ENCODE results near the gene ESRRG.

ESRRG gene

GRCh38 chr1:216630532-216630931, 92.7 kb downstream of the ESRRG start:
- H3K4me1 ChIP-seq (ENCODE audit: control insufficient read depth, insufficient read depth, low read length) = peaks cover 7% of the 10 kb centered on the region
- no peaks in the 10 kb centered on the region for H3K9me3 ChIP-seq (ENCODE audit: control insufficient read depth, insufficient read depth, low read length)
- no peaks in the 10 kb centered on the region for H3K27me3 ChIP-seq (ENCODE audit: control insufficient read depth, insufficient read depth, low read length)
- no peaks in the 10 kb centered on the region for H3K36me3 ChIP-seq (ENCODE audit: control insufficient read depth, insufficient read depth, low read length)
- H3K27ac ChIP-seq (ENCODE audit: low read depth, low read length) = no peak overlapping the region
- H3K4me3 ChIP-seq (ENCODE audit: low read depth, low read length) = no peak overlapping the region
- H3K9ac ChIP-seq (ENCODE audit: low read depth, low read length) = no peak overlapping the region

DNA sequence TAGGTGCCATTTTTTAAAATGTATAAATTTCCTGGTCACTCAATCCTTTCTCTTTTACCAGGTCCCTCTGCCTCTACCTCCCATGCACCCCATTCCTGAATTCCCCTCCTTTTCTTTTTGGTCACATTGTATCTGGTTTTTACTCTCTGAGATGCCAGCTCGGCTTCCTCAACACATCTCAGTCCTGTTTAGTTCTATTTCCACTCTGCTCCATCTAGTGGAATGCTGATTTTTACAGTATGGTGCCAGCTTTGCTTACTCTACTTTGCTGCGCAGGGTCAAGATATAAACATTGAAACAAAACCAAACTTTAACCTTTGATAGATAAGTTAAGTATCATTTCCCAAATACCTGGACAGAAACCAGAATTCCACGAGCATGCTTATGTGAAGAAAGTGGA, 96.0 kb downstream of the ESRRG start:
- no peaks in the 10 kb centered on the region for H3K36me3 ChIP-seq (ENCODE audit: control insufficient read depth, insufficient read depth, low read length)
- H3K9me3 ChIP-seq (ENCODE audit: control insufficient read depth, insufficient read depth, low read length) = no peaks in the 10 kb centered on the region
- no peak overlapping the region for H3K4me3 ChIP-seq (ENCODE audit: low read depth, low read length)
- H3K4me1 ChIP-seq (ENCODE audit: control insufficient read depth, insufficient read depth, low read length) = no peaks in the 10 kb centered on the region
- no peak overlapping the region for H3K9ac ChIP-seq (ENCODE audit: low read depth, low read length)
- no peaks in the 10 kb centered on the region for H3K27me3 ChIP-seq (ENCODE audit: control insufficient read depth, insufficient read depth, low read length)
- no peak overlapping the region for H3K27ac ChIP-seq (ENCODE audit: low read depth, low read length)

- no peak overlapping the region for H3K9ac ChIP-seq (ENCODE audit: low read depth, low read length)
- no peak overlapping the region for H3K27ac ChIP-seq (ENCODE audit: low read depth, low read length)
- no peak overlapping the region for H3K4me3 ChIP-seq (ENCODE audit: low read depth, low read length)
- no peaks in the 10 kb centered on the region for H3K9me3 ChIP-seq (ENCODE audit: control insufficient read depth, insufficient read depth, low read length)
- H3K36me3 ChIP-seq (ENCODE audit: control insufficient read depth, insufficient read depth, low read length) = no peaks in the 10 kb centered on the region
- H3K4me1 ChIP-seq (ENCODE audit: control insufficient read depth, insufficient read depth, low read length) = no peaks in the 10 kb centered on the region
- no peaks in the 10 kb centered on the region for H3K27me3 ChIP-seq (ENCODE audit: control insufficient read depth, insufficient read depth, low read length)
These were observed 96.7 kb downstream of the ESRRG start for GRCh38 chr1:216626394-216627067.

GRCh38 chr1:216621536-216621935, 101.7 kb downstream of the ESRRG start:
- Histone ChIP-seq H3K36me3 (ENCODE audit: control insufficient read depth, insufficient read depth, low read length) (no peaks in the 10 kb centered on the region), H3K27me3 (ENCODE audit: control insufficient read depth, insufficient read depth, low read length) (no peaks in the 10 kb centered on the region), H3K4me1 (ENCODE audit: control insufficient read depth, insufficient read depth, low read length) (peaks cover 1% of the 10 kb centered on the region; the same call in 1 of the 2 replicates), H3K9ac (ENCODE audit: low read depth, low read length) (no peak overlapping the region), H3K27ac (ENCODE audit: low read depth, low read length) (no peak overlapping the region), H3K9me3 (ENCODE audit: control insufficient read depth, insufficient read depth, low read length) (no peaks in the 10 kb centered on the region), H3K4me3 (ENCODE audit: low read depth, low read length) (no peak overlapping the region)

GRCh38 chr1:216617081-216617875, 106.0 kb downstream of the ESRRG start:
- no peaks in the 10 kb centered on the region for H3K36me3 ChIP-seq (ENCODE audit: control insufficient read depth, insufficient read depth, low read length)
- no peak overlapping the region for H3K9ac ChIP-seq (ENCODE audit: low read depth, low read length)
- H3K9me3 ChIP-seq (ENCODE audit: control insufficient read depth, insufficient read depth, low read length) = no peaks in the 10 kb centered on the region
- peaks cover 4% of the 10 kb centered on the region; the same call in 1 of the 2 replicates for H3K4me1 ChIP-seq (ENCODE audit: control insufficient read depth, insufficient read depth, low read length)
- H3K27me3 ChIP-seq (ENCODE audit: control insufficient read depth, insufficient read depth, low read length) = no peaks in the 10 kb centered on the region
- no peak overlapping the region for H3K27ac ChIP-seq (ENCODE audit: low read depth, low read length)
- H3K4me3 ChIP-seq (ENCODE audit: low read depth, low read length) = no peak overlapping the region

- Histone ChIP-seq H3K4me1 (ENCODE audit: control insufficient read depth, insufficient read depth, low read length) (peaks cover 4% of the 10 kb centered on the region; the same call in 1 of the 2 replicates), H3K27me3 (ENCODE audit: control insufficient read depth, insufficient read depth, low read length) (no peaks in the 10 kb centered on the region), H3K4me3 (ENCODE audit: low read depth, low read length) (no peak overlapping the region), H3K36me3 (ENCODE audit: control insufficient read depth, insufficient read depth, low read length) (no peaks in the 10 kb centered on the region), H3K9ac (ENCODE audit: low read depth, low read length) (no peak overlapping the region), H3K9me3 (ENCODE audit: control insufficient read depth, insufficient read depth, low read length) (no peaks in the 10 kb centered on the region), H3K27ac (ENCODE audit: low read depth, low read length) (no peak overlapping the region)
These were observed 106.8 kb downstream of the ESRRG start for GRCh38 chr1:216616425-216616824.

- peaks cover 4% of the 10 kb centered on the region; the same call in 1 of the 2 replicates for H3K4me1 ChIP-seq (ENCODE audit: control insufficient read depth, insufficient read depth, low read length)
- no peak overlapping the region for H3K9ac ChIP-seq (ENCODE audit: low read depth, low read length)
These were observed 109.0 kb downstream of the ESRRG start for GRCh38 chr1:216614011-216614934.

DNA sequence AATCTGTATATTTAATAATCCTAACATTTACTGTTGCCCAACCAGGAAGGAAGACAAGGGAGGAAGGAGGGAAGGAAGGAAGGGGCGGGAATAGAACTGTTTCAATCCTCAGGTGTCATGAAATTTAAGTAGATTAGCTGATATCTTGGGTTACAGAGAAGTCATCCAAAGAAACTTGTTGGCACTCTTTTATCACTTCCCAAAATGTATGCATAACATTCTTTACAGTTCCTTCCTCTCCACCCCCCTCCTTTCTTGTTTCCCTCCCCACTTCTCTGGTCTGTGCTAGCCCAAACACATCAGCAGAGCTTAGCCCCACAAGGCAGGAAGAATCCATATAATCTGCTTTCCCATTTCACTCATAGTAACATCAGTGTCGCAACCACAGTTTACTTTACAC, 110.9 kb downstream of the ESRRG start:
- Histone ChIP-seq H3K27ac (ENCODE audit: low read depth, low read length) (no peak overlapping the region), H3K4me1 (ENCODE audit: control insufficient read depth, insufficient read depth, low read length) (peaks cover 4% of the 10 kb centered on the region; the same call in 1 of the 2 replicates), H3K9me3 (ENCODE audit: control insufficient read depth, insufficient read depth, low read length) (no peaks in the 10 kb centered on the region), H3K4me3 (ENCODE audit: low read depth, low read length) (no peak overlapping the region), H3K27me3 (ENCODE audit: control insufficient read depth, insufficient read depth, low read length) (no peaks in the 10 kb centered on the region), H3K9ac (ENCODE audit: low read depth, low read length) (no peak overlapping the region), H3K36me3 (ENCODE audit: control insufficient read depth, insufficient read depth, low read length) (no peaks in the 10 kb centered on the region)

More at GRCh38 chr1:216614011-216614934, 109.0 kb downstream of the ESRRG start:
- no peaks in the 10 kb centered on the region for H3K36me3 ChIP-seq (ENCODE audit: control insufficient read depth, insufficient read depth, low read length)
- no peak overlapping the region for H3K27ac ChIP-seq (ENCODE audit: low read depth, low read length)
- H3K4me3 ChIP-seq (ENCODE audit: low read depth, low read length) = no peak overlapping the region
- H3K9me3 ChIP-seq (ENCODE audit: control insufficient read depth, insufficient read depth, low read length) = no peaks in the 10 kb centered on the region
- H3K27me3 ChIP-seq (ENCODE audit: control insufficient read depth, insufficient read depth, low read length) = no peaks in the 10 kb centered on the region

- H3K27ac ChIP-seq (ENCODE audit: low read depth, low read length) = no peak overlapping the region
These were observed 116.0 kb downstream of the ESRRG start for GRCh38 chr1:216607067-216607697.

GRCh38 chr1:216606047-216606637, 117.1 kb downstream of the ESRRG start:
- H3K9me3 ChIP-seq (ENCODE audit: control insufficient read depth, insufficient read depth, low read length) = no peaks in the 10 kb centered on the region
- peaks cover 13% of the 10 kb centered on the region for H3K27me3 ChIP-seq (ENCODE audit: control insufficient read depth, insufficient read depth, low read length)
- no peak overlapping the region for H3K27ac ChIP-seq (ENCODE audit: low read depth, low read length)
- no peaks in the 10 kb centered on the region for H3K36me3 ChIP-seq (ENCODE audit: control insufficient read depth, insufficient read depth, low read length)
- H3K4me3 ChIP-seq (ENCODE audit: low read depth, low read length) = no peak overlapping the region
- H3K9ac ChIP-seq (ENCODE audit: low read depth, low read length) = no peak overlapping the region
- peaks cover 2% of the 10 kb centered on the region; the same call in 1 of the 2 replicates for H3K4me1 ChIP-seq (ENCODE audit: control insufficient read depth, insufficient read depth, low read length)

More at GRCh38 chr1:216607067-216607697, 116.0 kb downstream of the ESRRG start:
- peaks cover 3% of the 10 kb centered on the region for H3K27me3 ChIP-seq (ENCODE audit: control insufficient read depth, insufficient read depth, low read length)
- H3K4me3 ChIP-seq (ENCODE audit: low read depth, low read length) = no peak overlapping the region
- H3K36me3 ChIP-seq (ENCODE audit: control insufficient read depth, insufficient read depth, low read length) = no peaks in the 10 kb centered on the region
- H3K4me1 ChIP-seq (ENCODE audit: control insufficient read depth, insufficient read depth, low read length) = no peaks in the 10 kb centered on the region
- no peaks in the 10 kb centered on the region for H3K9me3 ChIP-seq (ENCODE audit: control insufficient read depth, insufficient read depth, low read length)
- no peak overlapping the region for H3K9ac ChIP-seq (ENCODE audit: low read depth, low read length)
